Left renal cortex interstitium (tissue), 4 donors: ENCODE data around the gene SLC20A1. TPM values are rescaled to one million over a fixed set of nuclear protein-coding genes. Genes with fewer than 3 reads are reported as not detected.

ENCODE experiments used
- DNase-seq, 4 donors: peaks; one replicate each; pipeline ENCODE4 v3.0.0-alpha.2; 2013; ENCODE audit warnings: low read depth in 4 of 4, low spot score in 2 of 4, missing footprints in 1 of 4
- polyA plus RNA-seq, 4 donors: library from polyadenylated mRNA; unstranded; fragments of 120-200 nt; gene quantifications; one replicate each; pipeline ENCODE4 v1.2.1, GENCODE V29; 2013; ENCODE audit not compliant: insufficient read length in 4 of 4

SLC20A1 gene
- polyA plus RNA-seq, 4 donors, result 40.5 to 53.9 (median 42.0) TPM

DNA sequence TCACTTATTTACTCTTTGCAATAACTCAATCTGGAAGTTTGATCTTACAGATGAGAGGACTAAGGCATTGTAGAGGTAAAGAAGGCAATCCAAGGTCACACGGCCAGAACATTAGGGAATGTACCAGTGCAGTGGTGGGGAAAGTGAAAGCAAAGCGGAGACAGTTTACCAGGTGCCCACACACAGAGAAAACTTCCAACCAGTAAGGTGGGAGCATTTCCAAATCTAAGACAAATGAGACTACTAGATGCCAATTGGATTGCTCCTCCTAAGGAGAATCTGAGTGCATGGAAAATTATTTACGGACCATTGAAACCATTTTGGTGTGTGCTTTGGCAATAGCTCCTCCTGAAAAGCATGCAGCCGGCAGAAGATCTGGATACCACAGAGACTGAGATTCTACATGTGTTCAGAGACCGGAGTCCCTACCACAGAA is 34.9 kb downstream of the SLC20A1 start:
- DNase-seq, result no peak

DNA sequence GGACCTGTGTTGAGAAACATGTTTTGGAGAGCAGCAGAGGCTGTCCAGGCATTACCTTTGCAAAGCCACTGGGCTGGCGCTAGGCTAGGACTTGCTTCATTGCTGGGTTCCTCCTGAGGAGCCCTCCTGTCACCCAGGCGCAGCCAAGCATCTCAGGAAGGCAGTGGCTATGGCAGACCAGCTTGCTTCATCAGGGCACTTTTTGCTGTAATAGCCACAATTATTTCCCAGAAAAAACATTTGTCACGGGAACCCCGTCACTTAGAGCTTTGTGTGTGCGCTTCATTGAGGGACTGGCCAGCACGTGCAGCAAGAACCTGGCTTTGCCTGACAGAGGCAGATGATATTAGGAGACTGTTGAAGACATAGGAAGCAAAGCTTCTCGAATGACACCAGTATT is 36.4 kb downstream of the SLC20A1 start:
- DNase-seq, result no peak

DNA sequence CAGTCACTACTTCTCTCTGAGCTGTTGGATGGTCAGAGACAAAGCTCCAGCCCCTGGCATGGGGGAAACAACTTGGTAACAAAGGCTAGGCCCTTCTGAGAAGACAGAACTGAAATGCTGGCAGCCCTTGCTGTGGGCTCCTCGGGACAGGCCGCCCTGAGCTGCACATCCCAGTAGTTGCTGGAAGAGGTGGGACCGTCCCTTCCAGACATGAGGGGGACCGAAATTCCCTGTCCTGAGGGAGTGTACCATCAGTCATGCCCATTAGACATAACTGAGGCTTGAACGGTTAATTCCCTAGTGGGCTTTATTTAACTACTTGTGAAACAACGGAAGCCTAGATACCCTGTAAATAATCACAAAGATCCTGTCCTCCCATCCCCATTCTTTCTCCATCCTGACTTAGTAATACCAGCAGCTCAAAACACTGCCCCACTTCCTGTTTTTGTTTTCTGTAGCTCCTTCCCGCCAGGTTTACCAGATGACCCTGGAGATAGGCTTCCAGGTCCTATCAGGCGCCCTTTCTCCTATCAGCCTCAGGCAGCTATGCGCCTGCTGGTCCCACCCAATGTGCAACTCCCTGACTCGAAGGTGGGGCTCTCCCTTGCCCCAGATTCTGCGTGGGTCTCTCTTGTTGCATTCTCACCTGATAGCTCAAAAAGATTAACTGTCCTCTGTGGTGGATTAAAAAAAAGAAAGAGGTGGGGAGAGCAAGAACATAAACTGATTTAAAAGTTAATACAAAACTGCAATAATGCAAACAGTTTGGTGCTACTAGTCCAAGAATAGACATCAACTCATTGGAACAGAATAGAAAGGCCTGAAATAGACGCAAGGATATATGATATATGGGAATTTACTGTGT is 38.0 kb downstream of the SLC20A1 start:
- DNase-seq, result no peak

DNA sequence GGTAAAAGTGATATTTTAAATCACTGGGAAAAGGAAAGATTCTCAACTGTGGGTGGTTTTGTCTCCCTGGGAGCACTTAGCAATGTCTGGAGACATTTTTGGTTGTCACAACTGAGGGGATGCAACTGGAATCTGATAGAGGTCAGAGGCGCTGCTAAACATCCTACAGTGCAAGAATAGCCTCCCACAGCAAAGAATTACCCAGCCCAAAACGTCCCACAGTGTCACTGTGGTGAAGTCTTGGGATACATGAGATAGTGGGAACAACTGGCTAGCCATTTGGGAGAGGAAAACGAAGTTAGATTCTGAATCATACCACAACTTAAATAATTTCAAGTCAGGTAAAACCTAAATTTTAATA is 38.7 kb downstream of the SLC20A1 start:
- DNase-seq, result no peak

DNA sequence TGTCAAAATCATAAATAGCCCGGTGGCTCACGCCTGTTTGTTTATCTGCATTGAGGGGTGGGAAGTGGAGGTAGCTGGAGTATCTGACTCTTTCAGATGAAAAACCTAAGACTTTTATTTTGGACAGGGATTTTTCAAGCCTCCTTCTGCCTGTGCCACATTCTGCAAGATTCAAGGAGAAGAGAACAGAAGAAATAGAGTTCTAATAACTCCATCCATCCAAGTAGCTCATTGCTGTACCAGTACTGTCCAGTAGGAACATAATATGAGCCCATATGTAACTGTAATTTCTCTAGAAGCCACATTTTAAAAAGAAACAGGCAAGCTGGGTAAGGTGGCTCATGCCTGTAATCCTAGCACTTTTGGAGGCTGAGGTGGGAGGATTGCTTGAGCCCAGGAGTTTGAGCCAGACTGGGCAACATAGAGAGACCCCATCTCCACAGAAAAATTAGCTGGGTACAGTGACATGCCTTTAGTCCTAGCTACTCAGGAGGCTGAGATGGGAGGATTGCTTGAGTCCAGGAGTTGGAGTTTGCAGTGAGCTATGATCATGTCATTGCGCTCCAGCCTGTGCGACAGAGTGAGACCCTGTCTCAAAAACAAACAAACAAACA is 39.6 kb downstream of the SLC20A1 start:
- DNase-seq, result no peak

DNA sequence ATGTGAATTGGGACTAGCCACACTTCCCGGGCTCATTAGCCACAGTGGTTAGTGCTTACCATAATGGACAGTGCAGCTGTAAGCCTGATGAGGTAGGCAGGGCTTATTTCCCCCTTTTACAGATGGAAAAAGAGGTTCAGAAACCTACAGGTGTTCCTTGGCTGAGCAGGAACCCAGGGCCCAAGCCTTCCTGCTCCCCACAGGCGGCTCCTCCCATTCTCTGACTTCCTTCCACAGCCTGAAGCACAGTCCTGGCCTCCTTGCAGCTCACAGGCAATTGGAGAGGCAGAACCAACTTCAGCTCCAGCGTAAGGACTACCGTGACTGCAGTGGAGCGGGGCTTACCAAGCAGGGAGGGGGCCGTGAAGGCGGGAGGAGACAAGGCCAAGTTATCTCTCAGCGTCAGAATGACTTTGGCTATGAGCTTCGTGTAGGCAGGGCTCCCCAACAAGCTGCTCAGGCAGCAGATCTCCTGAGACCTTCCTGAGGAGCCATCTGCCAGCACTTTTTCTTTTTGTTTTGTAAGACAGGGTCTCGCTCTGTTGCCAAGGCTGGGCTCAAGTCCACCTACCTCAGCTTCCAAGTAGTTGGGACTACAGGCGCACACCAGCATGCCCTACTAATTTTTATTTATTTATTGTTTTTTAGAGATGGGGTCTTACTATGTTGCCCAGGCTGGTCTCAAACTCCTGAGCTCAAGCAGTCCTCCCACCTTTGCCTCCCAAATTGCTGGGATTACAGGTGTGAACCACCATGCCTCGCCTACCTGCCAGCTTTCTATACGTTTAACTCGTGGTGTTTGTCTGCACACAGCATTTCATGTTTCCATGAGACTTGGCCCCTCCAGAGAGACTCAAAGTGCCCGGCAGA is 40.8 kb downstream of the SLC20A1 start:
- DNase-seq, result no peak

DNA sequence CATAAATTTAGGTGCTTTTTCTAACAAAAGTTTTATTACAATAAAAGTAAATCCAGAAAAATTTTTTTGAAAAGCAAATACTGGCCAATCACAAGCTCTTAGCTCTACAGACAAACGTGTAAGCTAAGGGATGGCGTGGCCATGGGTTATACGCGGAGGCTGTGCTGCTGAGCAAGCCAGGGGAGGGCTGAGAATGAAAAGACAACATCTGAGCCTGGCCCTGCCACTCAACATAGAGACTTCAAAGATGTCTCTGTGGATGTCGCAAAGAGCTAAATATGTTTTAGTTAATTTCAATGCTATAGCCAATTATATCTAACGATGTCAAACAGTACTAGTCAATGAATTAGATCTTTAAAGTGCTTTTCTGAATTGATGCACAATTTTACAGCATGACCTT is 41.8 kb downstream of the SLC20A1 start:
- no peak for DNase-seq

DNA sequence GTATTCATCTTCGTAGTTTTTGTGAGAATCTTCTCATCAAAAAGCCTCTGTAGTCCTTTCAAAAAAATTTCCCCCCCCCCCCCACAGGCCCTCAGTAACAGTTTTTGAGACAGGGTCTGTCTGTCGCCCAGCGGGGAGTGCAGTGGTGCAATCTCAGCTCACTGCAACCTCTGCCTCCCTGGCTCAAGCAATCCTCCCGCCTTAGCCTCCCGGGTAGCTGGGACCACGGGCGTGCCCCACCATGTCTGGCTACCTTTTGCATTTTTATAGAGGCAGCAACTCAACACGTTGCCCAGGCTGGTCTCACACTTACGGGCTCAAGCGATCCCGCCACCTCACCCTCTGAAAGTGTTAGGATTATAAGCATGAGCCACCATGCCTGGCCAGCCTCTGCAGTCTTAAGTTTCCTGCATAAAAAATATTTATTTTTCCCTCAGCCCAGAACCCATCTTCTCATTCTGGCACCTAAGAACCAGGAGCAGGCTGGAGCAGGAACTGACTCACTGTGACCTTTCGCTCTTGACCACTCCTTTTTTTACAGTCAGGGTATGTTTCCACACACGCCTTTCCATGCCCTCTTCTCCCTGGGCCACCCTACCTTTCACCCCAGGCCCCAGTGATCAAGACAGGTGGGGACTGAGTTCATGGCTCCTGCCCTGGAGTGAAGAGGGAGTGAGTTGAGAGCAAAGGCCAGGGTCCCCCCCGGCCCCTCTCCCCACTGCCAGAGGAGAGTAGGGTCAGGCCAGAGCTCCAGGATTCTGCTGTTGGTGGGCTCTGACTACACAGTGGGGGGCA is 42.5 kb downstream of the SLC20A1 start:
- DNase-seq, result no peak

DNA sequence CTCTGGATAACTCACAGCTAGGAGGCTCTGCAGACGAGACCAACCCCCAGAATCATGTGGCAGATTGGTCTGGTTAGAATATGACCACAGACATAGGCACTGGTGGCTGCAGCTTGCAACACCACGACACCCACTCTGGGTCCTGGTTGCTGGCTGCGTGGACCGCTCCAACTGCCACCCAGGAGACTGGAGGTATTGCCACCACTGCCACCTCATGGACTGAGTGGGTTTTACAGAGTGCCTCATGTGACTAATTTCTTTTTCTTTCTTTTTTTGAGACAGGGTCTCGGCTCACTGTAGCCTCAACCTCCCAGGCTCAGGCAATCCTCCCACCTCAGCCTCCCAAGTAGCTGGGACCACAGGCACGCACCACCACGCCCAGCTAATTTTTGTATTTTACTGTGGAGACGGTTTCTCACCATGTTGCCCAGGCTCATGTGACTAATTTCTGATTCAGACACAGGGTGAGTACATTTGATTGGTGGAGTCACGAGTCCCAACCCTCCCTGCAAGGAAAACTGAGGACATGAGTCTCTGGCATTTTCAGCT is 45.2 kb downstream of the SLC20A1 start:
- no peak for DNase-seq

DNA sequence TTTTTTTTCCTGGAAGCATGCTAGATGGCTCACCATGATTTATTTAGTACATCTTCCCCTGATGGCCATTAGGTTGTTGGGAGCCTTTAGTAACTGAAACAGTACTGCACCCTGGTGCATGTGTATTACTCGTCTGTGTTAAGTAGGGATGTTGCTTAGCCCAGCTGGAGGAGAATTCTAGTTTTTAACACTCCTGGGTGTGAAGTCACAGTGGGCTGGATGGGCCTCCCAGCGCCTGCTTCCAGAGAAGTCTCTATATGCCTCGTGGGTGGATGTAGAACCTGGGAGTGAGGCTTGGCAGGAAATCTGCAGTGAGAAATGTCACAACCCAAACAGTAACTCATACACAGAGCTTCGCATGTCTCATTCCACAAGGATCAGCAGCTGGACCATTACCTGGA is 46.1 kb downstream of the SLC20A1 start:
- DNase-seq, result no peak

DNA sequence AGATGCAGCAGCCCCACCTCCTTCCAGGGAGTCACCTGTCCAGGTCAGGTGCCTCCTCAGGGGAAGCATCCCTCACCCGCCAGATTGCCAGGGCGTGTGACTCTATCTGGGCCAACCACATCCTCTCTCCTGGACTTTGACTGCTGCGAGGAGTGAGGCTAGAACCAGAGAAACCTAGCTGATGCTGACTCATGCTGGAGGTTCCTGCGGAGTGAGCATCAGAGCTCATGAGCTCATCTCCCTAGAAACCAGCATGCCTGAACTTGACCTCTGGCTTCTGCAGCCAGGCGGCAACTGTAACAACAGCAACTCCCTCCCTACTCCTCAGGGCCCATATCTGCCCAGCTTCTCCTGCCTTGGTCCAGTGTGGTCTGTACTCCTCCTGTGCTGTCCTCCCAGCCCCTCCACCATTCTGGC is 46.8 kb downstream of the SLC20A1 start:
- DNase-seq, result peak in 1 of 4 donors; percentile 9

DNA sequence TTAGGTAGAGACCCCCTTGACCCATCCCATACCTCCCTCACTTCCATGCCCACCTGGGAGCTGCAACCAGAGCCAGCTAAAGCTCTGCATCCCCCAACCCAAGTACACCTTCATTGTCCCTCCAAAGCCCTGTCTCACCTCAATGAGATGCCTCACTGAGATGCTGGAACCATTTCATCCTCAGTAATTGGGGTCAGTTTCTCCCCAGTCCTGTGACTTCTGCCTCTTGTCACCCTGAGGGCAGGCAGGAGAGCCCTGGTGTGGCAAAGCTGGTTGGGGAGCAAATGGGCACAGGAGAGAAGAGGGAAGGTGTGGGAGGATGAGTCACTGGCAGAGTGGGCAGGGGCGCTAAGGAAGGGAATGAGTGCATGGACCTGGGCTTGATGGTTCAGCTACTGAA is 47.2 kb downstream of the SLC20A1 start:
- DNase-seq, result no peak

DNA sequence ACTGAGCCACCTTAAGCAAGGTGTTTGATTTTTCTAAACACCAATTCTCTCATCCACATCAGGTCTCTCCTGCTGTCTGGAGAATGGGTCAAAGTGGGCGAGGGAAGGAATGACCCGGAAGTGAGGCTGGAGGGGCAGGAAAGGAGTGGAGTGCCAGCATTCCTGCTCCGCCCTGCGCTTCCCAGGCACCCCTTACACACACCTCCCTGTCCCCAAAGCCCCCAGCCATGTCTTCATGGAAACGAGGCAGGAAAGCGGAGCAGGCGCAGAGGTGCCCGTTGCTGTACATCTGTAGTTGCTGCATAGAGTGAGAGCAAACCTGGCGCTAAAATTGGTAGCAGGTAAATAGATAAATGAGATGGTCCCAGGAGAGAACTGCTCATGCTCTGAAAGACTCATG is 47.9 kb downstream of the SLC20A1 start:
- no peak for DNase-seq

DNA sequence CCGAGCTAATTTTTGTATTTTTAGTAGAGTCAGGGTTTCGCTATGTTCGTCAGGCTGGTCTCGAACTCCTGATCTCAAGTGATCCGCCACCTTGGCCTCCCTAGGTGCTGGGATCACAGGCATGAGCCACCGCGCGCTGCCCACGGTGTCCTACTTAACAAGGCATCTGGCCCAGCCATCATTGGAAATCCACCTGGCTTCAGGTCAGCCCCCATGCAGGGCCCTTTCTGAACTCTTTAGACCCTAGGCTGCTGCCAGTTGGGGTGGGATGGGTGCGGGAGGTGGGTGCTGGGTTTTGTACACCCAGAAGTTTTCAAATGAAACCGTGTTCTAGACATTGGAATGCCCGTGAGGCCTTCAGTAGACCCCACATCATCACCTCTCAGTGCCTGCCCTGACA is 48.4 kb downstream of the SLC20A1 start:
- DNase-seq, result no peak

DNA sequence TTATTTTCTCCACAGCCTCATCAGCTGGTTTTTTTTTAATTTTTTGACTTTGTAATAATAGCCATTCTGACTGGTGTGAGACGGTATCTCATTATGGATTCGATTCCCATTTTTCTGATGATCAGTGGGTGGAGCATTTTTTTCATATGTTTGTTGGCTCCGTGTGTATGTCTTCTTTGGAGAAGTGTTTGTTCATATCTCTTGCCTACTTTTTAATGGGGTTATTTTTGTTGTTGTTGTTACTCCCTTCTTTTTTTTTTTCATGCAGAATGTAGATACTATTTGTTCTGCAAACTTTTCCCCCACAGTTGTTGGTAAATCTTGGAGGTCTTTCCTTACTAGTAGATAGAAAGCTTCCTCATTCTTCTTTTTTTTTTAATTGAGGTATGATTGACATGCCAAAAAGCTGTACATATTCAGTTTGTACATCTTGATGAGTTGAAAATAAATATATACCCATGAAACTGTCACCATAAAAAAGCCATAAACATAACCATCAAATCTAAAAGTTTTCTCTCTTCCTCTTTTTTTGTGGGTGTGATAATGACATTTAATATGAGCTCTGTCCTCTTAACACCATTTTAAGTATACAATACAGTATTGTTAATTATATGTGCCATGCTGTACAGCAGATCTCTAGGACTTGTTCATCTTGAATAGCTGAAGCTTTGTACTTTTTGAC is 53.2 kb downstream of the SLC20A1 start:
- DNase-seq, result no peak

DNA sequence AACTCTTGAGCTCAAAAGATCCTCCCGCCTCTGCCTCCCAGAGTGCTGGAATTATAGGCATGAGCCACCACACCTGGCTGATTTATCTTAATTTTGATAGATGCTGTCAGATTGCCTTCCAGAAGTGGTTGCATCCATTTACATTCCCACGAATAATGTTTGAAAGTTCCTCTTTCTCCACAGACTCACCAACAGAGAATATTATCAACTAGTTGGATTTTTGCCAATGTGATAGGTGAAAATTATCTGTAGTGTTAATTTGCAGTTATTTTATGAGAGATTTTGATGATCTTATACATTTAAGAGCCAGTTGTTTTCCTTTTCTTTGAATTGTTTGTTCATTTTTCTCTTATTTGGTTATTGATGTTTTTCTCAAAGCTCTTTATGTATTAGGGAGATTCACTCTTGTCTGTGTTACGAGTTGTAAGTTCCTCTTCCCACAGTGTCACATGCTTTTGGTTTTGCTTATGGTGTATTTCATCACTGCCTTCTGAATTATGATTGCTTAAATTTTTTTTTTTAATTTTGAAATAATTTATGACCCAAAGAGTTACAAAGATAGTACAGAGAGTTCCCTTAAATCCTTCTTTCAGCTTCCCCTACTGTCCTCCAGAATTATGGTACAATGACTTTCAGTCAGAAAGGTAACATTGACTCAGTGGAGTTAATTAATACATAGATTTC is 54.4 kb downstream of the SLC20A1 start:
- DNase-seq, result no peak

DNA sequence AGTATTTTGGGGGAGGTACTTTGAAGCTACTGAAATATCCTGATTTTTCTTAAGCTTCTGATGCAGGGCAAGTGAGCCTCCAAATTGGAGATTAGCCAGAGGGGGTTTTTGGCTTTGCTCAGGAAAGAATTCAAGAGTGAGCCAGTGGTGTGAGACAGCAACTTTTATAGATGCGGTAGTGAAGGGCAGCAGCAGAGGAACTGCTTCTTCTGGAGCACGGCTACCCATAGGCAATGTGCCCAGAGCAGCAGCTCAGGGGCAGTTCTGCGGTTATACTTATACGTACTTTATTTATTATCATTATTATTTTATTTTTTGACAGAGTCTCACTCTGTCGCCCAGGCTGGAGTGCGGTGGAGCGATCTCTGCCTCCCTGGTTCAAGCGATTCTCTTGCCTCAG is 55.3 kb downstream of the SLC20A1 start:
- DNase-seq, result no peak

DNA sequence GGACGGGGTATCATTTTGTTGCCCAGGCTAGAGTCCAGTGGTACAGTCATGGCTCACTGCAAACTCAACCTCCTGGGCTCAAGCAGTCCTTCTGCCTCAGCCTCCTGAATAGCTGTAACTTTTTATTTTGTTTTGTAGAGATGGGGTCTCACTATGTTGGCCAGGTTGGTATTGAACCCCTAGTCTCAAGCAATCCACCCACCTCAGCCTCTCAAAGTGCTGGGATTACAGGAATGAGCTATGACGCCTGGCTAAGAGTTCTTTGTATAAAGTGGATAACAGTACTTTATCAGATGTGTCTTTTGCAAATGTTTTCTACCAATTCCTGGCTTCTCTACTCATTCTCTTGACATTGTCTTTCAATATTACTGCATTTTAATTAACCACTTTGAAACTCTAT is 57.9 kb downstream of the SLC20A1 start:
- DNase-seq, result no peak

DNA sequence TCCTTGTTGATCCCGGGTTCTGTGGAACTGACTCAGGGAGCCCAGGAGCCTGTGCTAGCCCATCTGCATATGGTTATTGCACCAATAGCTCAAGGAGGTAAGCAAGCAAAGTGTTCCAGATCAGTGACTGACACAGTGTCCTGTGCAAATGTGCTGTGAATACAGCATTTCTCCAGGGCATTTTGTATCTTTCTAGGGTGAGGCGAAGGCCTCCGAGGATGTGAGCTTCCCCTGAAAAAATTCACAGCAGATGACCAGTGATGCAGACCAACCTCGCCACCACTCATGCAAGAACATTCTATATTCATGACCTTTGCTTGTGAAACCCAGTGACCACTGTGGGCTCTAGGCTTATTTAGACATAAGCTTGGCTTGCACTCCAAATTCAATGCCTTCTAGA is 59.8 kb downstream of the SLC20A1 start:
- DNase-seq, result no peak
